Endothelial cell of umbilical vein (primary cell): ENCODE measurements around the gene CTRB2. TPM values are rescaled to one million over a fixed set of nuclear protein-coding genes. Genes with fewer than 3 reads are reported as not detected.
"Not testable (repeated sequence)": the region's sequence is repeated elsewhere in the genome, so short reads cannot be mapped to it uniquely, and the experiment has no call there.

ENCODE experiments used
- BruUV-seq: library from RNA; stranded (reverse); fragments of 400-500 nt; replicated peaks from 2 replicates; lab custom pipeline; 2021; lab: Mats Ljungman, UMichigan
- CTCF ChIA-PET: fragments of 300-600, 350-600 bp; sonication (Branson Sonifier 250); formaldehyde crosslinking; loops from one replicate; lab custom pipeline; 2021; ENCODE audit warnings: antibody characterized with exemption, inconsistent platforms; lab: Charles Lee
- POLR2A ChIA-PET: fragments of 300-600, 350-600 bp; sonication (Branson Sonifier 250); formaldehyde crosslinking; loops from one replicate; lab custom pipeline; 2021; ENCODE audit warnings: antibody characterized with exemption, inconsistent platforms; lab: Charles Lee
- DNase-seq: peaks from one replicate; pipeline ENCODE4 v3.0.0-alpha.2; 2011; ENCODE audit warnings: low read depth, low spot score
- FAIRE-seq: peaks from 2 replicates; lab custom pipeline; 2011; peaks lifted over from hg19 to GRCh38; lab: Jason Lieb, UNC
- H2AFZ ChIP-seq: 2 replicates; pipeline ENCODE4 v1.6.0; 2012; ENCODE audit warnings: low read depth, low read length, control low read depth, inconsistent platforms
- H3K27ac ChIP-seq: 2 replicates; pipeline ENCODE4 v1.5.1; 2011; ENCODE audit warnings: low read depth, mild to moderate bottlenecking, control low read depth, low read length, moderate library complexity; ENCODE audit not compliant: insufficient read depth
- H3K27me3 ChIP-seq, 2 experiments: 2 replicates each; pipeline versions ENCODE4 v1.6.0 to v1.6.1; 2011; ENCODE audit warnings: low read length in 2 of 2, mixed read lengths in 1 of 2; ENCODE audit not compliant: control insufficient read depth in 2 of 2, insufficient read depth in 2 of 2
- H3K36me3 ChIP-seq, 2 experiments: 2 replicates in 1 of 2; 3 replicates in 1 of 2; pipeline ENCODE4 v1.5.1; 2011; ENCODE audit warnings: low read length in 2 of 2, mild to moderate bottlenecking in 1 of 2, moderate library complexity in 1 of 2; ENCODE audit not compliant: control insufficient read depth in 2 of 2, insufficient read depth in 2 of 2; ENCODE audit errors: extremely low read depth in 1 of 2
- H3K4me1 ChIP-seq: 3 replicates; pipeline ENCODE4 v1.5.1; 2011; ENCODE audit warnings: mild to moderate bottlenecking, low read length; ENCODE audit not compliant: control insufficient read depth, insufficient read depth; ENCODE audit errors: extremely low read depth
- H3K4me2 ChIP-seq: 2 replicates; pipeline ENCODE4 v1.6.1; 2011; ENCODE audit warnings: low read length, control low read depth, mixed read lengths; ENCODE audit not compliant: insufficient read depth
- H3K4me3 ChIP-seq, 3 experiments: fragments of 200-600 bp in 1 of 3; sonication (generic), shearing (Covaris generic) in 1 of 3; replicated peaks in 1 of 3; 2 replicates each; pipeline ENCODE4 v1.5.1; 2011 to 2016; ENCODE audit warnings: control low read depth in 3 of 3, low read length in 3 of 3, mild to moderate bottlenecking in 2 of 3, inconsistent platforms in 1 of 3, low read depth in 1 of 3, moderate library complexity in 1 of 3; ENCODE audit not compliant: insufficient read depth in 1 of 3
- H3K79me2 ChIP-seq: 2 replicates; pipeline ENCODE4 v1.6.0; 2012; ENCODE audit warnings: low read length, inconsistent platforms; ENCODE audit not compliant: control insufficient read depth, insufficient read depth
- H3K9ac ChIP-seq: replicated peaks from 2 replicates; pipeline ENCODE3; 2011; ENCODE audit warnings: low read length, control low read depth; ENCODE audit not compliant: insufficient read depth; ENCODE audit errors: extremely low read depth
- H3K9me1 ChIP-seq: replicated peaks from 3 replicates; pipeline ENCODE4 v1.6.0; 2011; ENCODE audit warnings: mild to moderate bottlenecking, low read length; ENCODE audit not compliant: control insufficient read depth, insufficient read depth; ENCODE audit errors: extremely low read depth
- H3K9me3 ChIP-seq: replicated peaks from 2 replicates; pipeline ENCODE4 v1.5.1; 2012; ENCODE audit warnings: low read length, inconsistent platforms; ENCODE audit not compliant: control insufficient read depth, insufficient read depth
- H4K20me1 ChIP-seq: replicated peaks from 2 replicates; pipeline ENCODE3; 2011; ENCODE audit warnings: mild to moderate bottlenecking, low read length; ENCODE audit not compliant: control insufficient read depth, insufficient read depth; ENCODE audit errors: extremely low read depth
- EZH2 ChIP-seq: IDR thresholded peaks from 2 replicates; pipeline ENCODE4 v1.6.1; 2012; ENCODE audit warnings: borderline replicate concordance, low read depth, mild to moderate bottlenecking, moderate library complexity, low read length, inconsistent platforms; ENCODE audit not compliant: severe bottlenecking
- FOS ChIP-seq: IDR thresholded peaks from 2 replicates; pipeline ENCODE4 v1.6.1; 2011; ENCODE audit warnings: mild to moderate bottlenecking, low read length, moderate library complexity, borderline replicate concordance; ENCODE audit not compliant: insufficient read depth
- GATA2 ChIP-seq: IDR thresholded peaks from 2 replicates; pipeline ENCODE4 v1.7.0; 2011; ENCODE audit warnings: low read depth, mild to moderate bottlenecking, moderate library complexity, mixed read lengths, low read length; ENCODE audit not compliant: insufficient read length, insufficient read depth
- JUN ChIP-seq: IDR thresholded peaks from 2 replicates; pipeline ENCODE4 v1.6.1; 2011; ENCODE audit warnings: borderline replicate concordance, low read depth; ENCODE audit not compliant: insufficient read length, insufficient read depth
- MAX ChIP-seq: IDR thresholded peaks from 2 replicates; pipeline ENCODE4 v1.6.1; 2011; ENCODE audit not compliant: insufficient read depth, insufficient read length
- MYC ChIP-seq: IDR thresholded peaks from one replicate; pipeline ENCODE4 v1.6.1; 2011; ENCODE audit warnings: mild to moderate bottlenecking, low read depth, low read length
- POLR2A ChIP-seq: IDR thresholded peaks from 2 replicates; pipeline ENCODE4 v1.6.1; 2012; ENCODE audit warnings: low read depth, mild to moderate bottlenecking, control low read depth, low read length
- POLR2AphosphoS5 ChIP-seq: IDR thresholded peaks from 2 replicates; pipeline ENCODE4 v1.6.1; 2012; ENCODE audit warnings: low read depth, mild to moderate bottlenecking, control low read depth, low read length, moderate library complexity; ENCODE audit not compliant: insufficient read depth
- dilution Hi-C: fragments of 300-500 bp; cut with MboI; formaldehyde crosslinking; loops from one replicate; pipeline ENCODE4 v1.15.0; 2019; ENCODE audit warnings: low sequenced_read_pairs; ENCODE audit not compliant: extremely low pct_ligation_motif_present
- intact Hi-C: fragments of 100-400 bp; cut with micrococcal nuclease; formaldehyde crosslinking; loops from one replicate; pipeline ENCODE4 v1.10.0; 2022
- polyA plus RNA-seq, 4 experiments: library from polyadenylated mRNA; depleted of rRNA in 3 of 4; stranded (reverse) in 3 of 4; unstranded in 1 of 4; fragments of >200 nt; gene quantifications; 2 replicates each; pipeline versions ENCODE4 v1.2.1 to v1.2.3, GENCODE V29; 2011 to 2012; ENCODE audit warnings: missing spikeins in 1 of 4
- total RNA-seq: library from RNA; stranded (reverse); gene quantifications from 2 replicates; pipeline ENCODE4 v1.2.3, GENCODE V29; 2021
- TF ChIP-seq, protein P1 (sequence below), 2 donors: IDR thresholded peaks; 1 replicate in 1 of 2; 2 replicates in 1 of 2; pipeline ENCODE4 v1.5.1; 2011; ENCODE audit warnings: low read length in 2 of 2, mild to moderate bottlenecking in 2 of 2, moderate library complexity in 2 of 2, control low read depth in 1 of 2, inconsistent platforms in 1 of 2, low read depth in 1 of 2; ENCODE audit not compliant: insufficient read depth in 1 of 2; ENCODE audit errors: extremely low read depth in 1 of 2

The CTRB2 gene
- total and polyA plus RNA-seq, 2 donors (not counting 3 experiments of a cell fraction or from before 2014, with no cell fraction given): not detected

- TF ChIP-seq FOS (no peak), MYC (no peak), GATA2 (no peak), POLR2A (no peak), EZH2 (no peak), POLR2AphosphoS5 (no peak), MAX (no peak), JUN (no peak)
- TF ChIP-seq, protein P1, sequence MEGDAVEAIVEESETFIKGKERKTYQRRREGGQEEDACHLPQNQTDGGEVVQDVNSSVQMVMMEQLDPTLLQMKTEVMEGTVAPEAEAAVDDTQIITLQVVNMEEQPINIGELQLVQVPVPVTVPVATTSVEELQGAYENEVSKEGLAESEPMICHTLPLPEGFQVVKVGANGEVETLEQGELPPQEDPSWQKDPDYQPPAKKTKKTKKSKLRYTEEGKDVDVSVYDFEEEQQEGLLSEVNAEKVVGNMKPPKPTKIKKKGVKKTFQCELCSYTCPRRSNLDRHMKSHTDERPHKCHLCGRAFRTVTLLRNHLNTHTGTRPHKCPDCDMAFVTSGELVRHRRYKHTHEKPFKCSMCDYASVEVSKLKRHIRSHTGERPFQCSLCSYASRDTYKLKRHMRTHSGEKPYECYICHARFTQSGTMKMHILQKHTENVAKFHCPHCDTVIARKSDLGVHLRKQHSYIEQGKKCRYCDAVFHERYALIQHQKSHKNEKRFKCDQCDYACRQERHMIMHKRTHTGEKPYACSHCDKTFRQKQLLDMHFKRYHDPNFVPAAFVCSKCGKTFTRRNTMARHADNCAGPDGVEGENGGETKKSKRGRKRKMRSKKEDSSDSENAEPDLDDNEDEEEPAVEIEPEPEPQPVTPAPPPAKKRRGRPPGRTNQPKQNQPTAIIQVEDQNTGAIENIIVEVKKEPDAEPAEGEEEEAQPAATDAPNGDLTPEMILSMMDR (IDR thresholded peaks at IDR 0.05; ENCODE audit: extremely low read depth in 1 of 2, insufficient read depth in 1 of 2, low read depth in 1 of 2, low read length in 2 of 2): no peak
- Histone ChIP-seq H3K36me3 (no peaks in the 10 kb centered on the region), H4K20me1 (no peaks in the 10 kb centered on the region), H3K4me1 (no peaks in the 10 kb centered on the region), H3K27me3 (no peaks in the 10 kb centered on the region), H2AFZ (no peak overlapping the region), H3K9me3 (no peaks in the 10 kb centered on the region), H3K27ac (no peak overlapping the region), H3K4me3 (no peak overlapping the region), H3K9me1 (no peaks in the 10 kb centered on the region), H3K79me2 (no peaks in the 10 kb centered on the region), H3K9ac (no peak overlapping the region), H3K4me2 (no peak overlapping the region)
- CTCF ChIA-PET: no interaction called here
- DNase-seq (no peak), FAIRE-seq (no peak)
- intact Hi-C loops (loop anchor here (2.0 kb wide), 1 partner anchor 17 kb away; no protein-coding TSS in a partner anchor), dilution Hi-C loops (no loop called here)
- POLR2A ChIA-PET: no interaction called here
- BruUV-seq: no TSS peak
Measured at GRCh38 chr16:75207831-75208230, 870 bp upstream of the CTRB2 start.

DNA sequence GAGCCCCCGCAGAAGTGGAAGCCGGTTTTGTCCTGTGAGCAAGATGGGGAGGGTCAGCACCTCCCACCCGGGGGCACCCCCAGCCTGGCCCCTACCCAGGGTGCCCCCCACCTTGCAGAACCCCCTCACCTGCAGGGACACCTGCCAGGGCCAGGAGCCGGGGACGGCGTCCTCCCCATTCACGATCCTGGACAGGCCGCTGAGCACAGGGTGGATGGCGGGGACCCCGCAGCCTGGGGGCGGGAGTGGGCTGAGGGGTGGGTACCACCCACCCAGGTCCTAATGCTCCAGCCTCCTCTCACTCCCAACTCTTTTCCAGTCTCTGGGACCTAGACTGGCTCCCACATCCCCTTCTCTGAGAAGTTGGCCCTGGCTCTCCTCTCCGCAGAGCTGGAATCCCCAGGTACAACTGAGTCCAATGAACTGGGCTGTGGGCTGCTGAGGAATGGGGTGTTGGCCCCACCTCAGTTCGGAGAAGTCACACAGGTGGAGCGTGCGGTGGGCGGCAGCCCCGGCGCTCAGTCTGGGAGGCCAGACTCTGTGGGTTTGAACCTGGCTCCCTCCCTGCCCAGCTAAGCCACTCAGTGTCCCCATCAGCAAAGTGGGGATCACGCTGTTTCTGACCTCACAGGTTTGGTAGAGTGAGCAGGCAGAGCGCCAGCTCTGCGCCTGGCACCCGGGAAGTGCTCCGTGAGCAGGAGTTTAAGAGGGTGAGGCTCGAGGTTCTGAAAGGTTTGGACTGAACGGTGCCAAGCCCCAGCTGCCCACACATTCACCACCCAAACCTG is 806 bp downstream of the CTRB2 start:
- TSS peak; percentile 5 for BruUV-seq

More for the DNA sequence above, 806 bp downstream of the CTRB2 start:
- H3K27ac ChIP-seq, H3K36me3 ChIP-seq, H3K27me3 ChIP-seq, H4K20me1 ChIP-seq, H3K9me3 ChIP-seq, H2AFZ ChIP-seq, H3K79me2 ChIP-seq, dilution Hi-C loops, H3K4me2 ChIP-seq, H3K9me1 ChIP-seq, FAIRE-seq, H3K4me1 ChIP-seq, H3K9ac ChIP-seq, H3K4me3 ChIP-seq, DNase-seq: not testable (repeated sequence)
- ChIA-PET POLR2A (interaction anchor here (1.1 kb wide), 1 partner anchor 19 kb away, joined by 4 read pairs; no protein-coding TSS in a partner anchor), CTCF (interaction anchor here (0.9 to 1.4 kb wide), 4 partner anchors 18 to 208 kb away, joined by 3 to 5 read pairs (median 3); partner anchors contain the start of gene ZNRF1)
- intact Hi-C loops: loop anchor here (1.0 to 2.0 kb wide), 2 partner anchors 19 to 38 kb away; no protein-coding TSS in a partner anchor
